Measurements from ENCODE around the gene TNIP1. TPM values are rescaled to one million over a fixed set of nuclear protein-coding genes. Genes with fewer than 3 reads are reported as not detected.

Gene TNIP1
- total RNA-seq, 2 experiments from 2014 or later = 110 to 115 TPM

DNA sequence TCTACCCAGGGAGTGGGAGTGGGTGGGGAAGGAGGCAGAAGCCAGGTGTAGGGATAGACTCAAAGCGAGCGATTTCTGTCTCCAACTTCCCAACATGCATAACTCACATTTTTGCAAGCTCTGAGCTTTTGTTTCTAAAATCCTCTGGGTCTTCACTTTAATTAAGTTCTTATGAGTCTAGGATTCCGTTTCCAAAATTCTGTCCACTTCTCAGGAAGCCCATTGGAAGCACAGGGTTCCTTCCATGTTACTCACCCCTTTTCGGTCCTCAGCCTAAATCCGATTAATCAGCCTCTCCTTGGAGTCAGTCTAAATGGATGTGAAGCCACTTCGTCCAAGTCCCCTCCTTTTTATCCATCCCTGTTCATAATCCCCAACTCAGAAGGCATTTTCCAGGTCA lies 59.1 kb downstream of the TNIP1 start:
- H3K4me3 Mint-ChIP-seq = no peak overlapping the region
- H3K9me3 Mint-ChIP-seq = no peaks in the 10 kb centered on the region
- H3K27ac ChIP-seq (ENCODE audit: low read depth in 1 of 2, low read length in 2 of 2) = no peak overlapping the region
- no peak for ATAC-seq (ENCODE audit: poor library complexity)
- H3K27me3 Mint-ChIP-seq = no peaks in the 10 kb centered on the region
- ChIA-PET CTCF (interaction anchor here (0.6 kb wide), 1 partner anchor 203 kb away, joined by 5 read pairs; no protein-coding TSS in a partner anchor), POLR2A (no interaction called here)
- H3K36me3 Mint-ChIP-seq (ENCODE audit: low read depth) = peaks cover 3% of the 10 kb centered on the region
- H3K4me1 Mint-ChIP-seq (ENCODE audit: low read depth) = peaks cover 39% of the 10 kb centered on the region
- H3K36me3 ChIP-seq (ENCODE audit: insufficient read depth, low read length) = peaks cover 3% of the 10 kb centered on the region
- no peak for DNase-seq
- intact Hi-C loops (cut with DNase I, micrococcal nuclease) = no loop called here
- no peak overlapping the region for H3K27ac Mint-ChIP-seq
- peaks cover 16% of the 10 kb centered on the region for H3K4me1 ChIP-seq (ENCODE audit: insufficient read depth, low read length)
- TF ChIP-seq, protein P1, sequence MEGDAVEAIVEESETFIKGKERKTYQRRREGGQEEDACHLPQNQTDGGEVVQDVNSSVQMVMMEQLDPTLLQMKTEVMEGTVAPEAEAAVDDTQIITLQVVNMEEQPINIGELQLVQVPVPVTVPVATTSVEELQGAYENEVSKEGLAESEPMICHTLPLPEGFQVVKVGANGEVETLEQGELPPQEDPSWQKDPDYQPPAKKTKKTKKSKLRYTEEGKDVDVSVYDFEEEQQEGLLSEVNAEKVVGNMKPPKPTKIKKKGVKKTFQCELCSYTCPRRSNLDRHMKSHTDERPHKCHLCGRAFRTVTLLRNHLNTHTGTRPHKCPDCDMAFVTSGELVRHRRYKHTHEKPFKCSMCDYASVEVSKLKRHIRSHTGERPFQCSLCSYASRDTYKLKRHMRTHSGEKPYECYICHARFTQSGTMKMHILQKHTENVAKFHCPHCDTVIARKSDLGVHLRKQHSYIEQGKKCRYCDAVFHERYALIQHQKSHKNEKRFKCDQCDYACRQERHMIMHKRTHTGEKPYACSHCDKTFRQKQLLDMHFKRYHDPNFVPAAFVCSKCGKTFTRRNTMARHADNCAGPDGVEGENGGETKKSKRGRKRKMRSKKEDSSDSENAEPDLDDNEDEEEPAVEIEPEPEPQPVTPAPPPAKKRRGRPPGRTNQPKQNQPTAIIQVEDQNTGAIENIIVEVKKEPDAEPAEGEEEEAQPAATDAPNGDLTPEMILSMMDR (IDR thresholded peaks at IDR 0.05) = no peak
- no peaks in the 10 kb centered on the region for H3K27me3 ChIP-seq (ENCODE audit: control insufficient read depth in 1 of 2, insufficient read depth in 2 of 2, low read length in 2 of 2)
- H3K9me3 ChIP-seq (ENCODE audit: control insufficient read depth in 1 of 2, insufficient read depth in 1 of 2, low read length in 2 of 2) = no peaks in the 10 kb centered on the region
- H3K4me3 ChIP-seq (ENCODE audit: low read length) = no peak overlapping the region

DNA sequence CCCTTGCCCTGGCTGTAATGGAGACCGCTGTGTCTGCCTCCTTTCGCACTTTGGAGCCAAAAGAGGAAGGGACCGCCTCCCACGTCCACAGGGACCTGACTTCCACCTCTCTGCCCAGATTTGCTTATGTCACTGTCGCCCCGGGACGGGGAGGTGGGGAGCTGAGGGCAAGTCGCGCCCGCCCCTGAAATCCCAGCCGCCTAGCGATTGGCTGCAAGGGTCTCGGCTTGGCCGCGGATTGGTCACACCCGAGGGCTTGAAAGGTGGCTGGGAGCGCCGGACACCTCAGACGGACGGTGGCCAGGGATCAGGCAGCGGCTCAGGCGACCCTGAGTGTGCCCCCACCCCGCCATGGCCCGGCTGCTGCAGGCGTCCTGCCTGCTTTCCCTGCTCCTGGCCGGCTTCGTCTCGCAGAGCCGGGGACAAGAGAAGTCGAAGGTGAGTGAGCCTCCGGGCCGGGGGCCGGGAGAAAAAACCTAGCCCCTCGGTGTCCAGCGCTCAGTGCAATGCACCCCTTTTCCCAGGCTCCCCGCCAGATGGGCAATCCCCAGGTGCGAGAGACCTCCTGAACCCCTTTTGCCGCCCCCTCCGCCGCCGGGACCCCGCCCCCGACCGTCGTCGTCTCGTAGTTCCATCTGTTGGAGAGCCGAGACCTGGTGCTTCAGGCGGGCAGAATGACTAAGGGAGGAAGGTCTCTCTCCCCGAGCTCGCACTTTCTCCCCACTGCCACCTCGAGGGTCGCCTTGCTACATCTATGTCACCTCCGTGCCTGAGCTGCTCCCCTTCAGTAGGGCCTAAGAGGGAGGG lies 60.3 kb downstream of the TNIP1 start, which contains the start of gene GPX3:
Gene GPX3 (plus strand): TSS at position 288 of the 807 bp plus-strand sequence. CDS start 64 bp downstream, at position 352.
- peaks cover 16% of the 10 kb centered on the region for H3K4me1 ChIP-seq (ENCODE audit: insufficient read depth, low read length)

DNA sequence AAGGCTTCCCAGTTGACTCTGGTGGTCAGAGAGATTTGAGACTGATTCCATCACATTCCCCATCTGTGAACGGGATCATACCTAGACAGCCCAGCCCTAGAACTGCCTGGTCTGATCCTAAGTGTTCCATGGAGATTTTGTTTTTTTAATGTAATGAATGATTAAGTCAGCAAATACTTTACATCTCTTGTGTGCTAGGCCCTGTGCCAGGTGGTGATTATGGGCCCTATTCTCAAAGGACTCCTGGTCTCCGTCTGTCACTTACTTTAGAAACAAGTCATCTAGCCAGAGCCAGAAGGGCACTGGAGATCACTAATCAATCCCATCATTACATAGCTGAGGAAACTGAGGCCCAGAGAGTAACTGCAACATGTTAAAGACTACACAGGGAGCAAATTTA lies 61.5 kb downstream of the TNIP1 start:
- DNase-seq = no peak
- TF ChIP-seq, protein P1 (IDR thresholded peaks at IDR 0.05) = no peak

More for the DNA sequence above, 60.3 kb downstream of the TNIP1 start, which contains the start of gene GPX3:
- intact Hi-C loops (cut with DNase I, micrococcal nuclease) = no loop called here
- no peak within 1 kb of the TSS for H3K27ac ChIP-seq (ENCODE audit: low read depth in 1 of 2, low read length in 2 of 2)
- H3K27me3 ChIP-seq (ENCODE audit: control insufficient read depth in 1 of 2, insufficient read depth in 2 of 2, low read length in 2 of 2) = no peaks in the 10 kb centered on the region
- Mint-ChIP-seq H3K4me1 (ENCODE audit: low read depth) (peaks cover 39% of the 10 kb centered on the region), H3K27ac (no peak within 1 kb of the TSS), H3K36me3 (ENCODE audit: low read depth) (no peaks in the 10 kb centered on the region), H3K4me3 (peak within 1 kb of the TSS; percentile 48), H3K27me3 (no peaks in the 10 kb centered on the region), H3K9me3 (no peaks in the 10 kb centered on the region)
- H3K4me3 ChIP-seq (ENCODE audit: low read length) = peak within 1 kb of the TSS; percentile 51
- POLR2A ChIA-PET = interaction anchor here (0.6 kb wide), 1 partner anchor 166 kb away, joined by 3 read pairs; no protein-coding TSS in a partner anchor
- DNase-seq (peak in 8 of 14 experiments; percentile 6 to 65 (median 36)), ATAC-seq (ENCODE audit: poor library complexity) (peak; percentile 53)
- CTCF ChIA-PET = interaction anchor here (0.9 kb wide), 1 partner anchor 174 kb away, joined by 3 read pairs; no protein-coding TSS in a partner anchor
- TF ChIP-seq, protein P1 (IDR thresholded peaks at IDR 0.05) = no peak
- no peaks in the 10 kb centered on the region for H3K9me3 ChIP-seq (ENCODE audit: control insufficient read depth in 1 of 2, insufficient read depth in 1 of 2, low read length in 2 of 2)
- H3K36me3 ChIP-seq (ENCODE audit: insufficient read depth, low read length) = no peaks in the 10 kb centered on the region

More for the DNA sequence above, 61.5 kb downstream of the TNIP1 start:
- Mint-ChIP-seq H3K27me3 (no peaks in the 10 kb centered on the region), H3K4me1 (ENCODE audit: low read depth) (peaks cover 39% of the 10 kb centered on the region), H3K9me3 (no peaks in the 10 kb centered on the region), H3K36me3 (ENCODE audit: low read depth) (no peaks in the 10 kb centered on the region), H3K4me3 (no peak overlapping the region), H3K27ac (no peak overlapping the region)
- ATAC-seq (ENCODE audit: poor library complexity) = no peak
- ChIA-PET POLR2A (no interaction called here), CTCF (no interaction called here)
- H3K9me3 ChIP-seq (ENCODE audit: control insufficient read depth in 1 of 2, insufficient read depth in 1 of 2, low read length in 2 of 2) = no peaks in the 10 kb centered on the region
- no peak overlapping the region for H3K27ac ChIP-seq (ENCODE audit: low read depth in 1 of 2, low read length in 2 of 2)
- no peak overlapping the region for H3K4me3 ChIP-seq (ENCODE audit: low read length)
- H3K4me1 ChIP-seq (ENCODE audit: insufficient read depth, low read length) = peaks cover 16% of the 10 kb centered on the region
- intact Hi-C loops (cut with DNase I, micrococcal nuclease) = no loop called here
- H3K36me3 ChIP-seq (ENCODE audit: insufficient read depth, low read length) = no peaks in the 10 kb centered on the region
- H3K27me3 ChIP-seq (ENCODE audit: control insufficient read depth in 1 of 2, insufficient read depth in 2 of 2, low read length in 2 of 2) = no peaks in the 10 kb centered on the region
